Trophoblast cell (in vitro differentiated cells and primary cell): ENCODE measurements around the gene SPO11.

ENCODE experiments used
- DNase-seq, 2 donors: peaks; one replicate each; pipeline ENCODE4 v3.0.0-alpha.2; 2016
- H2AFZ ChIP-seq: 2 replicates; pipeline ENCODE4 v1.6.1; 2013; ENCODE audit warnings: low read length, moderate library complexity, mild to moderate bottlenecking; ENCODE audit not compliant: insufficient read depth, poor library complexity
- H2AK5ac ChIP-seq: 2 replicates; pipeline ENCODE4 v1.6.1; 2013; ENCODE audit warnings: mild to moderate bottlenecking, low read length
- H2BK120ac ChIP-seq: 2 replicates; pipeline ENCODE4 v1.6.1; 2013; ENCODE audit warnings: low read length, mild to moderate bottlenecking, moderate library complexity; ENCODE audit not compliant: insufficient read depth, poor library complexity
- H2BK12ac ChIP-seq: 2 replicates; pipeline ENCODE4 v1.6.1; 2013; ENCODE audit warnings: mild to moderate bottlenecking, low read length, moderate library complexity
- H2BK5ac ChIP-seq: 2 replicates; pipeline ENCODE4 v1.6.1; 2013; ENCODE audit warnings: low read length, low read depth, moderate library complexity, mild to moderate bottlenecking; ENCODE audit not compliant: poor library complexity
- H3K14ac ChIP-seq: 2 replicates; pipeline ENCODE4 v1.6.1; 2013; ENCODE audit warnings: mild to moderate bottlenecking, low read length
- H3K18ac ChIP-seq: 2 replicates; pipeline ENCODE4 v1.6.1; 2013; ENCODE audit warnings: mild to moderate bottlenecking, low read length
- H3K23ac ChIP-seq: 2 replicates; pipeline ENCODE4 v1.6.1; 2013; ENCODE audit warnings: low read length
- H3K27ac ChIP-seq: 2 replicates; pipeline ENCODE4 v1.5.1; 2013; ENCODE audit warnings: low read depth, mild to moderate bottlenecking, inconsistent platforms, low read length, moderate library complexity
- H3K27me3 ChIP-seq: 2 replicates; pipeline ENCODE4 v1.6.1; 2013; ENCODE audit warnings: inconsistent platforms, mild to moderate bottlenecking, low read length, moderate library complexity; ENCODE audit not compliant: insufficient read depth
- H3K36me3 ChIP-seq, 2 experiments: 1 replicate in 1 of 2; 2 replicates in 1 of 2; pipeline ENCODE4 v1.6.1; 2013; ENCODE audit warnings: low read length in 2 of 2, mild to moderate bottlenecking in 2 of 2, moderate library complexity in 1 of 2; ENCODE audit not compliant: insufficient read depth in 2 of 2, control insufficient read depth in 1 of 2
- H3K4ac ChIP-seq: 2 replicates; pipeline ENCODE4 v1.6.1; 2013; ENCODE audit warnings: low read depth, mild to moderate bottlenecking, low read length, moderate library complexity
- H3K4me1 ChIP-seq, 2 experiments: 1 replicate in 1 of 2; 2 replicates in 1 of 2; pipeline ENCODE4 v1.6.1; 2013; ENCODE audit warnings: low read length in 2 of 2, mild to moderate bottlenecking in 2 of 2, moderate library complexity in 1 of 2; ENCODE audit not compliant: insufficient read depth in 2 of 2, control insufficient read depth in 1 of 2
- H3K4me2 ChIP-seq: 2 replicates; pipeline ENCODE4 v1.6.1; 2013; ENCODE audit warnings: inconsistent platforms, mild to moderate bottlenecking, low read length, moderate library complexity
- H3K4me3 ChIP-seq: 2 replicates; pipeline ENCODE4 v1.5.1; 2013; ENCODE audit warnings: mild to moderate bottlenecking, low read depth, low read length, inconsistent platforms
- H3K79me1 ChIP-seq: one replicate; pipeline ENCODE4 v1.6.1; 2013; ENCODE audit warnings: low read length
- H3K79me2 ChIP-seq: 2 replicates; pipeline ENCODE4 v1.6.1; 2013; ENCODE audit warnings: low read length, mild to moderate bottlenecking; ENCODE audit not compliant: control insufficient read depth, insufficient read depth, poor library complexity
- H3K9ac ChIP-seq: 2 replicates; pipeline ENCODE4 v1.6.1; 2013; ENCODE audit warnings: mild to moderate bottlenecking, low read length
- H3K9me3 ChIP-seq: 2 replicates; pipeline ENCODE4 v1.6.1; 2013; ENCODE audit warnings: low read depth, mild to moderate bottlenecking, control low read depth, inconsistent platforms, low read length; ENCODE audit not compliant: insufficient read depth
- H4K12ac ChIP-seq: 2 replicates; pipeline ENCODE4 v1.6.1; 2013; ENCODE audit warnings: low read depth, mild to moderate bottlenecking, low read length, moderate library complexity
- H4K8ac ChIP-seq: 2 replicates; pipeline ENCODE4 v1.6.1; 2013; ENCODE audit warnings: low read depth, mild to moderate bottlenecking, low read length, moderate library complexity
- H4K91ac ChIP-seq: one replicate; pipeline ENCODE4 v1.6.1; 2013; ENCODE audit warnings: low read depth, mild to moderate bottlenecking, low read length, moderate library complexity
- WGBS: extraction: QIAGEN DNeasy Blood & Tissue Kit; methylation state at CpG from one replicate; pipeline ENCODE4 v1.1.7; 2013; ENCODE audit warnings: missing lambda C conversion rate; ENCODE audit not compliant: insufficient read length, insufficient coverage; ENCODE audit errors: extremely low coverage; 5-methylcytosine and 5-hydroxymethylcytosine counted together

Gene SPO11

GRCh38 chr20:57315083-57315975, 14.3 kb upstream of the SPO11 start:
- Histone ChIP-seq H3K27me3 (no peaks in the 10 kb centered on the region), H3K9me3 (no peaks in the 10 kb centered on the region), H3K4me3 (no peak overlapping the region), H3K4ac (no peak overlapping the region), H3K18ac (no peak overlapping the region), H4K12ac (no peak overlapping the region), H2BK12ac (no peak overlapping the region), H3K14ac (no peak overlapping the region), H2AFZ (no peak overlapping the region), H3K4me2 (no peak overlapping the region), H2AK5ac (no peak overlapping the region), H2BK5ac (no peak overlapping the region), H3K4me1 (peaks cover 0 to 3% of the 10 kb centered on the region in 2 experiments), H3K79me2 (no peaks in the 10 kb centered on the region), H3K9ac (no peak overlapping the region), H4K8ac (no peak overlapping the region), H4K91ac (no peak overlapping the region), H3K23ac (no peak overlapping the region), H3K27ac (no peak overlapping the region), H3K79me1 (no peaks in the 10 kb centered on the region), H2BK120ac (no peak overlapping the region), H3K36me3 (no peaks in the 10 kb centered on the region)
- WGBS: no CpG with 5 or more reads among the region's 8 CpGs
- no peak for DNase-seq

- no peak overlapping the region for H2BK5ac ChIP-seq
- no peak overlapping the region for H4K8ac ChIP-seq
- no peak overlapping the region for H4K12ac ChIP-seq
- H3K27ac ChIP-seq: no peak overlapping the region
- H3K23ac ChIP-seq: no peak overlapping the region
- no peak overlapping the region for H3K14ac ChIP-seq
- DNase-seq: peak in 1 of 2 donors; percentile 31
- H3K4me1 ChIP-seq: peaks cover 0 to 3% of the 10 kb centered on the region in 2 experiments
- H3K79me2 ChIP-seq: no peaks in the 10 kb centered on the region
- H3K79me1 ChIP-seq: no peaks in the 10 kb centered on the region
- H2AFZ ChIP-seq: no peak overlapping the region
- H3K9me3 ChIP-seq: no peaks in the 10 kb centered on the region
- H2BK12ac ChIP-seq: no peak overlapping the region
- no peak overlapping the region for H2BK120ac ChIP-seq
- H3K4me3 ChIP-seq: no peak overlapping the region
- no peaks in the 10 kb centered on the region for H3K27me3 ChIP-seq
- no peak overlapping the region for H3K4me2 ChIP-seq
- no peak overlapping the region for H2AK5ac ChIP-seq
- H3K9ac ChIP-seq: no peak overlapping the region
- H4K91ac ChIP-seq: no peak overlapping the region
- H3K4ac ChIP-seq: no peak overlapping the region
- no peaks in the 10 kb centered on the region for H3K36me3 ChIP-seq
- no CpG with 5 or more reads among the region's 8 CpGs for WGBS
- H3K18ac ChIP-seq: no peak overlapping the region
Measured at GRCh38 chr20:57315976-57316480, 13.6 kb upstream of the SPO11 start.

- H3K9ac ChIP-seq: no peak overlapping the region
- no peaks in the 10 kb centered on the region for H3K36me3 ChIP-seq
- H2AFZ ChIP-seq: no peak overlapping the region
- H4K91ac ChIP-seq: no peak overlapping the region
- H3K27me3 ChIP-seq: no peaks in the 10 kb centered on the region
- no peak overlapping the region for H4K12ac ChIP-seq
- no peak overlapping the region for H3K18ac ChIP-seq
- H3K4me2 ChIP-seq: no peak overlapping the region
- no peaks in the 10 kb centered on the region for H3K79me2 ChIP-seq
- no peak overlapping the region for H4K8ac ChIP-seq
- WGBS: no CpG with 5 or more reads among the region's 9 CpGs
- H2BK5ac ChIP-seq: no peak overlapping the region
- no peak overlapping the region for H3K23ac ChIP-seq
- no peak overlapping the region for H3K4me3 ChIP-seq
- no peak overlapping the region for H2BK120ac ChIP-seq
- no peak overlapping the region for H3K27ac ChIP-seq
- no peaks in the 10 kb centered on the region for H3K79me1 ChIP-seq
- no peak overlapping the region for H2AK5ac ChIP-seq
- H3K4me1 ChIP-seq: peaks cover 0 to 3% of the 10 kb centered on the region in 2 experiments
- H3K9me3 ChIP-seq: no peaks in the 10 kb centered on the region
- no peak overlapping the region for H3K14ac ChIP-seq
- H3K4ac ChIP-seq: no peak overlapping the region
- H2BK12ac ChIP-seq: no peak overlapping the region
- no peak for DNase-seq
Measured at GRCh38 chr20:57316795-57317201, 12.8 kb upstream of the SPO11 start.

GRCh38 chr20:57317316-57317788, 12.3 kb upstream of the SPO11 start:
- Histone ChIP-seq H2AK5ac (no peak overlapping the region), H2BK5ac (no peak overlapping the region), H3K79me2 (no peaks in the 10 kb centered on the region), H4K8ac (no peak overlapping the region), H2AFZ (no peak overlapping the region), H3K4me2 (no peak overlapping the region), H3K14ac (no peak overlapping the region), H3K9ac (no peak overlapping the region), H3K4me3 (no peak overlapping the region), H2BK120ac (no peak overlapping the region), H3K27me3 (no peaks in the 10 kb centered on the region), H2BK12ac (no peak overlapping the region), H3K36me3 (no peaks in the 10 kb centered on the region), H3K4ac (no peak overlapping the region), H3K79me1 (no peaks in the 10 kb centered on the region), H3K27ac (no peak overlapping the region), H4K91ac (no peak overlapping the region), H4K12ac (no peak overlapping the region), H3K9me3 (no peaks in the 10 kb centered on the region), H3K18ac (no peak overlapping the region), H3K23ac (no peak overlapping the region), H3K4me1 (peaks cover 0 to 3% of the 10 kb centered on the region in 2 experiments)
- no peak for DNase-seq
- no CpG with 5 or more reads among the region's 8 CpGs for WGBS
